A673 (cell line): ENCODE measurements around the gene SLC36A3.

Source experiments
- EZH2 ChIP-seq: fragments of 200-600 bp; sonication (generic); IDR thresholded peaks from 2 replicates; pipeline ENCODE4 v1.6.1; 2017; ENCODE audit warnings: borderline replicate concordance, low read depth, mild to moderate bottlenecking, mixed read lengths, antibody characterized with exemption, low read length; ENCODE audit not compliant: poor library complexity, severe bottlenecking
- TF ChIP-seq, protein P1 (sequence below): fragments of 300-800, 200-600 bp; sonication (generic); conservative IDR thresholded peaks from 2 replicates; pipeline ENCODE4 v1.5.1; 2017; ENCODE audit warnings: low read depth, mild to moderate bottlenecking, antibody characterized with exemption, low read length, moderate library complexity, mixed read lengths

DNA sequence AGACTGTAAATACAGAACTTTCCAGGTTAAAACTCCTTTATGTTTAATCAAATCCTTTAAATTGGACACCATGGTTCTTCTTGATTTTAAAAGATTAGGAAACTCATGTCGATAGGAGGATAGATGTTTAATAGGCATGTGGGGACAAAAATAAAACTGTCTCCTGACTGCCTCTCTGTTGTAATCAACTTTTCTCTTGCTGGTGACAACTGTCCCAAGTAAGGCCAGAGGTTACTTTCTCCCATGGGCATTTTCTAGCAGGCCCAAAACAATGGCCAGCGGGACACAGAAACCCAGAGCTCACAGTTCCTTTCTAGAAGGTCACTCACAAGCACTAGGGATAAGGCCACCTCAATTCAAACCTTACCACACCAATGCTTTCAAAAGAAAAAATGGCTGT lies 29.3 kb upstream of the SLC36A3 start:
- TF ChIP-seq EZH2 = no peak
- TF ChIP-seq, protein P1, sequence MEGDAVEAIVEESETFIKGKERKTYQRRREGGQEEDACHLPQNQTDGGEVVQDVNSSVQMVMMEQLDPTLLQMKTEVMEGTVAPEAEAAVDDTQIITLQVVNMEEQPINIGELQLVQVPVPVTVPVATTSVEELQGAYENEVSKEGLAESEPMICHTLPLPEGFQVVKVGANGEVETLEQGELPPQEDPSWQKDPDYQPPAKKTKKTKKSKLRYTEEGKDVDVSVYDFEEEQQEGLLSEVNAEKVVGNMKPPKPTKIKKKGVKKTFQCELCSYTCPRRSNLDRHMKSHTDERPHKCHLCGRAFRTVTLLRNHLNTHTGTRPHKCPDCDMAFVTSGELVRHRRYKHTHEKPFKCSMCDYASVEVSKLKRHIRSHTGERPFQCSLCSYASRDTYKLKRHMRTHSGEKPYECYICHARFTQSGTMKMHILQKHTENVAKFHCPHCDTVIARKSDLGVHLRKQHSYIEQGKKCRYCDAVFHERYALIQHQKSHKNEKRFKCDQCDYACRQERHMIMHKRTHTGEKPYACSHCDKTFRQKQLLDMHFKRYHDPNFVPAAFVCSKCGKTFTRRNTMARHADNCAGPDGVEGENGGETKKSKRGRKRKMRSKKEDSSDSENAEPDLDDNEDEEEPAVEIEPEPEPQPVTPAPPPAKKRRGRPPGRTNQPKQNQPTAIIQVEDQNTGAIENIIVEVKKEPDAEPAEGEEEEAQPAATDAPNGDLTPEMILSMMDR = no peak
